Activated T-helper 1 cell treated with anti-CD3 and anti-CD28 coated beads, Interleukin-2, amount 50 U/mL, for 16 hours (primary cell): ENCODE measurements around the gene CBX4.

Source experiments
- DNase-seq, 2 donors: peaks; one replicate each; pipeline ENCODE4 v3.0.0-alpha.2; 2020; ENCODE audit warnings: low read depth in 1 of 2, low spot score in 1 of 2

The CBX4 gene

DNA sequence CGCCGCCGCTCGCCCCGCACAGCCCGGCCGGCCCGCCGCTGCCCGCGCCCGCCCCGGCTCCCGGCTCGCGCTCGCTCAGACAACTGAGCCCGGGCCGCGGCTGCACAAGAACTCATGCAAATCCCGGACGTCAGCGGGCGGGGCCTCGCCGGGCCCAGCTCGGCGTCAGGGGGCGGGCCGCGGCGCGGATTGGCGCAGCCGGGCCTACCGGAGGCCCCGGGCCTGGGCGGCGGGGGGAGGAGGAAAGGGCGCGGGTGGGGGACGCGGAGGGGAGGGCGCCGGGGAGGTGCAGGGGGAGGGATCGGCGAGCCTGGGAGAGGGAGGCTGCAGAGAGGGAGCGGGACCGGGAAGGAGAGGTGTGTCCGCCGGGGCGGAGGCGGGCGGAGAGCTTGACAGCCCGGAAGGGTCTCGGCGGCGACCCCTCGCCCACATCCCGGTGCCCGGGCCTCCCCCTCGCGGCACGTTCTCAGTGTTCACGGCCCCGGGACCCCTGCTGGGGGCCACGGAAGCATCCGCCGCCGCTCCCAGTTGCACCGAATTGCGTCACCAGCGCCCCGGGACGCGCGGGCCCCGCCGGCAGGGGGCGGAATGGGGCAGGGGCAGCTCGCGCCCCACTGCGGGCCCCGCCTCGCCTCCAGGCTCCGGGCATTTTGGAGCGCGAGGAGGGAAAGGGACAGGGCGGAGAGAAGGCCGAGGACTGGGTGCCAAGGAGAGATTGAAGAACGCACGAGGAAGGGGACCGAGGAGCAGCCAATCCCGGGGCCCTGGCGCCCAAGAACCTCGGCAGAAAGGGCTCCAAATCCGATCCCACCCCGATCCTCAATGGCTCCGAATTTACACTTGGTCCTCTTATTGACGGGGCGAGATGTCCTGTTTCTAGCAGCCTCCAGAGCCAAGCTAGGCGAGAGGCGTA is at the start of gene CBX4:
Gene CBX4 (minus strand): TSS at position 85 of the 913 bp plus-strand sequence. CDS start 189 bp downstream, outside the sequence.
- peak; percentile 82 to 86 for DNase-seq

DNA sequence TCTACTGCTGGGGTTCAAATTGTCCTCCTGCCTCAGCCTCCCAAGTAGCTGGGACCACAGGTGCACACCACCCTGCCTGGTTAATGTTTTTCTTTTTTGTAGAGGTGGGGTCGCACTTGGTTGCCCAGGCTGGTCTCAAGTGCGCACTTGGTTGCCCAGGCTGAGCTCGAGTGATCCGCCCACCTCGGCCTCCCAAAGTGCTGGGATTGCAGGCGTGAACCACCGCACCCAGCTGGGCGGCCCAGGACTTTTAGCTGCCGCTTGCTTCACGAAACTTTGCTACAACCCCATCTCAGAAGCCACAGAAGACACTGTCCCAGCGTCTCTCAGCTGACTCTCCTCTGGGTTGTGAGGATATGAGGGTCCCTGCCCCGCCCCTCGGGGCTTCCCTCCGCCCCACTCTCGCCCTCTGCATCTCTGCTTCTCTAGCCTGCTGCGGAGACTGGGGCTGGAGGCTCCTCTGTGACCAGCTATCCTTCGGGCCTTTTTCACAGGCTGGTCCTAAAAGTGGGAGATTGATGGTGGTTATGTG is 48.8 kb upstream of the CBX4 start:
- no peak for DNase-seq

DNA sequence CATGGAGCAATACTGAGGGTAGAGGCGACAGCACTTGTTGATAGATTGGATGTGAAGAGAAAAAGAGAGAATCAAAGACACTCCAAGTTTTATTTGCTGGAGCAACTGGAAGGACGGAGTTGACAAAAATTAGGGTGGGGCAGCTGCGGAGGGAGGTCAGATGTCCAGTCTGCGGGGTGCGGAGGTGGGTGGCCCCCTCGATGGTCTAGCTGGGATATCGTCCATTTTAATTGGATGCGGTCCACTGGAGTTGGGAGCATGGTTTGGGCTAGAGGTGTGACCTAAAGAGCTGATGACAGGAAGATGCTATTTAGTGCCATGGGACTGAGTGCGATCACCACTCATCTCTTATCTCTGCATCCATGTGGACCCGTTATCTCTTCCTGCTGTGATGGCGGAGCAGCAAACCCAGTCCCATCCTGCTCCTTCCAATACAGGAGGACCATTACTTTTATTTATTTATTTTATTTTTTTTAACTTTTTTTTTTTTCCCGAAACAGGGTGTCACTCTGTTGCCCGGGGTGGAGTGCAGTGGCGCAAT is 48.3 kb upstream of the CBX4 start:
- DNase-seq, result no peak

DNA sequence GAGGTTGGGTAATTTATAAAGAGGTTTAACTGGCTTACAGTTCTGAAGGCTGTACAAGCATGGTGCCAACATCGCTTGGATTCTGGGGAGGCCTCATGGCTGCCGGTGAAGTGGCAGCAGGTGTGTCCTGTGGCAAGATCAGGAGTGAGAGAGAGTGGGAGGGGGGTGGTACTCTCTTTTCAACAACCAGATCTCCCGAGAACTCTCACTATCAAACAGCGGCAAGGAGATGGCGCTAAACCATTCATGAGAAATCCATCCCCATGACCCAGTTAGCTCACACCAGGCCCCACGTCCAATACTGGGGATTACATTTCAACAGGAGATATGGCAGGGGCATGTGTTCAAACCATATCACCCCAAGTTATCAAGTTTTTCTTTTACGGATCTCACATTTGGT is 44.0 kb upstream of the CBX4 start:
- DNase-seq, result no peak

DNA sequence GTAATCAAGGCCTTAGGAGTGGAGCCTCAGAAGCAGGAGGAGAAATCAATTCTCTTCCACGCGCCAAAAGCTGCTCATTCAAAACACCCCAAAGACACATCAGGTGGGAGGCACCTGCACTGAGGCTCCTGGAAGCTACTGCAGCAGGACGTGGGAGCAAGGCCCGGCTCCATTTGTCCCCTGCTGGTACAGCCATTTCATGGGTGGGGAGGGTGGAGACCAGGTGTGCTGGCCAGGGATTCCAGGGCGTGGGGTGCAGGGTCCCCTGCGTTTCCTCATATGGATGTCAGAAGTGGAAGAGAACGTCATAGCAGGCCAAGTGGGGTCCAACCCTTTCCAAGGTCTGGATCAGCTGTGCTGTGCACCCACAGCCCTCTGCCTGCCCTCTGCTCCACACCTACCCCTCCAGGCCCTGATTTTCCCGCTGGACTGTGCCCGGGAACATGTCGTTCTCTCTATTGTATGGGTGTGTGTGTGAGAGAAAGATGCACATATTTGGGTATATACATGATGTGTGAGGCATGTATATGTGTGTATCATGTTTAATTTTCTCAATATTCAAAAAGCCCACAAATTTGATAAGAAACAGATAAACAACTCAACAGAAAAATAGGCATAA is 39.2 kb upstream of the CBX4 start:
- DNase-seq, result no peak

DNA sequence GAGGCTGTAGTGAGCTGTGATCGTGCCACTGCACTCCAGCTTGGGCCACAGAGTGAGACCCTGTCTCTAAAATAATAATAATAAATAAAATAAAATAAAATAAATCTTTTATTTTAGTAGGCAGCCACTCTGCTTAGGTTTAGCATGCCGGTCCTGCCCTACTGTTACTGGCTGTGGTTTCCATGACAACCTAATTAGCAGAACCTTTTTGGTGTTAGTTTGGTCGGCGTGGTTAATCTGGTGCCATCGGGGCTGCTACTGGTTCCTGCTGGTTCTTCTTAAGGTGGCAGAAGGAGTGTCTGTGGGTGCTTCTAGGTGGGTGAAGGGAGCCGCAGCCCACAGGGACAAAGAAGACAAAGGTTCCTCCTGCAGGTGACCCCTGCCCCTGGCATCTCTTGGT is 37.8 kb upstream of the CBX4 start:
- DNase-seq, result no peak

DNA sequence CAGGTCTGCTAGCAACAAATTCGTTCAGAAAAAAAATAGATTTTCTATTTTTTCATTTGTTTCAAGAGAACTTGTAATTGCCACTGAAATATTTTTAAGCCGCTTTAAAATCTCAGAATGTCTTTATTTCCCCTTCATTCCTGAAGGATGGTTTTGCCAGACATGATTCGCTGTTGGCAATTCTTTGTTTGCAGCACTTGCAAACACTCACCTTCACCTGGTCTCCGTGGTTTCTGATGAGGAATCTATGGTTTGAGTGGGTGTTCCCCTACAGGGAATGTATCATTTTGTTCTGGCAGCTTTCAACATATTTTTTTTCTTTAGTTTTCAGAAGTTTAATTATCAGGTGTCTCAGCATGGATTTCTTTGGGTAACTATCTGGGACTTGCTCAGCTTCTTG is 36.3 kb upstream of the CBX4 start:
- no peak for DNase-seq

DNA sequence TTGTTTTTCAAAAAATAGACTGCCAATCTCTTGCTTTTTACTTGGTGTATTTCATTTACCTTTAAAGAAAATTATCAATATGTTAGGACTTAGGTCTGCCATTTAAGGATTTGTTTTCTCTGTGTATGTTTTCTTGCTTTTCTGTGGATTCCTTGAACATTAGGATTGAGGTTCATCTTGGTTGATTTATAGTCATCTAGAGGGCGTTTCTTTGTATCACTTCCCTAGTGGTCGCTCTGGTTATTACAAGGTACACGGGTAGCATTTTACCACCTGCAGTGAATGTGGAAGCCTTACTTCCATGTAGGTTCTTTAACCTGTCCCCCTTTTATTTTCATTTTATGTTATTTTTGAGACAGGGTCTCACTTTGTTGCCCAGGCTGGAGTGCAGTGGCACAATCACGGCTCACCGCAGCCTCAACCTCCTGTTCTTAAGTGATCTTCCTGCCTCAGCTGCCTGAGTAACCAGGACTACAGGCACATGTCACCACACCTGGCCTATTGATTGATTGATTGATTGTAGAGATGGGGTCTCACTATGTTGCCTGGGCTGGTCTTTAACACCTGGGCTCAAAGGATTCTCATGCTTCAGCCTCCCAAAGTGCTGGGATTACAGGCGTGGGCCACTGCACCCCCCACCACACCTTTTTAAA is 35.2 kb upstream of the CBX4 start:
- DNase-seq, result no peak

DNA sequence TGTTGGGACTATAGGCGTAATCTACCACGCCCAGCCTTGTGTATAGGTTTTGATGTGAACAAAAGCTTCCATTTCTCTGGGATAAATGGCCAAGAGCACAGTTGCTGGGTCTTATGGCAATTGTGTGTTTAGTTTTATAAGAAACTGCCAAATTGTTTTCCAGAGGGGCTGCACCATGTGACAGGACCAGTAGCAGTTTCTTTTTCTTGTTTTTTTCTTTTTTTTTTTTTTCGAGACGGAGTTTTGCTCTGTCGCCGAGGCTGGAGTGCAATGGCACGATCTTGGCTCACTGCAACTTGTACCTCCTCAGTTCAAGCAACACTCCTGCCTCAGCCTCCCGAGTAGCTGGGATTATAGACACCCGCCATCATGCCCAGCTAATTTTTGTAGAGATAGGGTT is 34.3 kb upstream of the CBX4 start:
- DNase-seq, result no peak

DNA sequence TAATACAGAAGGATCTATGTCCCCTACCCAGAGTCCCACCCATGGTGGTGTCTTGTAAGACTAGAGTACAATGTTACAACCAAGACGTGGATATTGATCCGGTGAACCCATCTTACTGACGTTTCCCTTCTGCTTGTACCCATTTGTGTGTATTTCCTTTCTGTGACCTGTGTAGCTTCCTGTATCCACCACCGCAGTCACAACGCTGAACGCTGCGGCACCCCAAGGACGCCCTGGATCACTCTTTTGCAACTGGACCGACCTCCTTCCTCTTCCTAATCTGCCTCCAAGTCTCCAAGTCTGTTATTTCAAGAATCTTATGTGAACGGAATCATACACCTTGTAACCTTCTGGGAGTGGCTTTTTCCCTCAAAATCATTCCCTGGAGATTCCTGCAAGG is 33.5 kb upstream of the CBX4 start:
- DNase-seq, result no peak

DNA sequence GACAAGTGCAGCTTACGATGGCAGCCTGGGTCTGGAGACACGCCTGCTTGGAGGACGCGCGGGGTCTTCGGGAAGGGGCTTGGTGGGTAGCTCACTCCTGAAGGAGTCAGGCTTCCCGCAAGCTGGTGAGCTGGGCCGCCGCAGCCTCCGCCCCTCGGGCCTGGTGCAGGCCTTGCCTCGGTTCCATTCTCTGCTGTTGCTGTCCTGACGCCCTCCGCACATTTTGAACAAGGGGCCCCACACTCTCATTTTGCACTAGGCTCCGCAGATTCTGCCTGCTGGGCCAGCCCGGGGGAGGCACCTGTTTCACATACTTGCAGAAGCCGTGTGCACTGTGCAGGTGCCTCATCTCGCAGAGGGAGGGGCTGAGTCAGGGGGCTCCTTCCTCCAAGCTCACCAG is 31.9 kb upstream of the CBX4 start:
- no peak for DNase-seq

DNA sequence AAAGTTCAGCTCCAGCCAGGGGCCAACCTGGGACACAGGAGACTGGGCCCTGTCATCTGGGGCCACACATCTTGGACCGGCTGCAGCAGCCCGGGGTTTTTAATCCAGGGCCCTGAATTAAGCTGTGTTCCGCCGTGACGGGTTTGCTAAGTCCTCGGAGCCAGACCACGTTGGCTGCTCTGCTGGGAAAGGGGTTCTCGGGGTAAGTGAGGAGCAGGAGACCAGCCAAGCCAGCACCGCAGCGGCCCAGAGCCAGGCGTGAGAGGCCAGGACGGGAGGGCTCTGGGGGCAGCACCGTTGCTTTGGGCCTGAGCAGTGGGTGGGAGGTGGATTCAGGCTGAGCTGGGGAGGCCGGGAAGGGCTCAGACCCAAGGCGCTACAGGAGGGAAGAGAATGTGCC is 31.3 kb upstream of the CBX4 start:
- no peak for DNase-seq

DNA sequence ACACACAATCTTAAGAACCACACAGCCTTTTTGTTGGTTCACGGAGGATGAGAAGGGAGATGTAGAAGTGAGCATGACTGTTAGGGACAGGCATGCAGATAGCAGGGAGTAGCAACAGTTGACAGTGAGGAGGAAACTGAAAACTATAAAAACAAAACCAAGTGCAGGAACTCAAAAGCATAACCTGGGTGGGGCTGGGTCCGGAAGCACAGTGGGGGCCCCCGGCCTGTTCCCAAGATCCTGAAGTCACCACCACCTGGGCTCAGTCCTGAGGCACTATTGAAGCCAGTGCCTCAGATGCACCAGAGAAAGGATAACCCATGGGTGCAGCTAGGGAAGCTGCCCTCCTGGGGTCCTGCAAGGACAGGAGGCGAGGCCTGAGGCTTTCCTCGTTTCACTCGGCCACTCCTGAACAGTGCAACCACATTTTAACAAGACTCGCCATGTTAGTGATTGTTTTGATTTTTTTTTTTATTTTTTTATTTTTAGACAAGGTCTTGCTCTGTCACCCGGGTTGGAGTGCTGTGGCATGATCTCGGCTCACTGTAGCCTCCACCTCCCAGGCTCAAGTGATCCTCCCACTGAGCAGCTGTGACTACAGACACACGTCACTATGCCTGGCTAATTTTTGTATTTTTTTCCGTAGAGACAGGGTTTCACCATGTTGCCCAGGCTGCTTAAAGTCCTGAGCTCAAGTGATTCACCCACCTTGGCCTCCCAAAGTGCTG is 27.7 kb upstream of the CBX4 start:
- no peak for DNase-seq

DNA sequence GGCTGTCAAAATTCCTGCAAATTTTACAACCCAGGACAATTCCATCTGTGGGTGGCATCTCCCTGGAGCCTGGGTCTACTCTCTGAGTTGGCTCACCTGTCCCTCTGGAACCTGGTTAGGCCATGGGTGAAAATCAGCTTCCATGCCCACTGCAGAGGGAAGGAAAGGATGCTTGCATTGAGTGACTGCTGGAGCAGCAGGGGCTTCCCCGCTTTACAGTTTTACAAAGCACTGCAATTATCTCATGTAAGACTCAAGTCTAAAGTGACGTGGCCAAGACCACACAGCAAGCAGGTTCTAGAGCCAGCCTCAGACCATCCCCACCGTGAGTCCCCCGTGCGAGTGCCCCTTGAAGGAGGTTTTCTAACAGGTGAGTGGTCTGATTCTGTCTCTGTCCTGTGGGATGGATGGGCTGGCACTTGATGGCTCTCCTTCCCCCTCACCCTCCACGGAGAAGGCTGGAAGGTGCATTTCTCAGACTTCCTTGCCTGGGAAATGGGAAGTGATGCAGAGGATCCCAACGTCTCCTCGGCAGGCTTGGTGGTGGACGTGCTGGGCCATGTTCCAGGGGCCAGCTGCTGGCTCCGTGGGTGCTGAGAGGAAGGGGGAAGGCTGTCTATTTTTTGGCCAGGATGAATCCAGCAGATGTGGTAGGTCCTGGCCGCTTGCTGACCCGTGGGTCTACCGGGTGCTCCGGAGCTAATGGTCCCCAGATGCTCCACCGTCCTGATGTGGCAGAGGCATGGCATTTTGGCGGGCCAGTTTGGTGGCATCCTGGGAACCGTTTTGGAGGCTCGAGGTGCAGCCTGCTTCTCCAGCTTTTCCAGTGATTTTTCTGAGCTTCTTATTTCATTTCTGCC is 26.3 kb upstream of the CBX4 start:
- no peak for DNase-seq

DNA sequence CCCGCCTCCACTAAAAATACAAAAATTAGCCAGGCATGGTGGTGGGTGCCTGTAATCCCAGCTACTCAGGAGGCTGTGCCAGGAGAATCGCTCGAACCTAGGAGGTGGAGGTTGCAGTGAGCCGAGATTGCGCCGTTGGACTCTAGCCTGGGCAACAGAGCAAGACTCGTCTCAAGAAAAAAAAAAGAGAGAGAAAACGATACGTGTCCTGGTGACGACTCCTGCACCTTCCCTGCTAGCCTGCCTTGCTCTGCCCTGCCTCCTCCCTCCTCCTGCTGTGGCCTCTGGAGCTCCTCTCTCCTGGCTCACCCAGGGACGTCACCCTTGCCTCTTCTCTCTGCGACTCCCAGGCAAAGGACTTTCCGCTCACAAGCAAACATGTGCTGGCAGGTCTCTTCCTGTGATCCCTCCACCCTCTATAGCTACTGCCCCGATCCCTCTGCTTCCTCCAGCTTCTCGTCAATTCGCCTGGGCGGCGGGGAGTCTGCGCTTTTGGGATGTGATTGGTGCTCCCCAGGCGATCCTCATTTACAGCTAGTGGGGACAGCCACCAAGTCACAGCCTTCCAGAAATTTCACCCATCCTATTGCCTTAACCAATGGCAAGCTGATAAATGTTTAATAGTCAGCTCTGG is 25.5 kb upstream of the CBX4 start:
- no peak for DNase-seq

DNA sequence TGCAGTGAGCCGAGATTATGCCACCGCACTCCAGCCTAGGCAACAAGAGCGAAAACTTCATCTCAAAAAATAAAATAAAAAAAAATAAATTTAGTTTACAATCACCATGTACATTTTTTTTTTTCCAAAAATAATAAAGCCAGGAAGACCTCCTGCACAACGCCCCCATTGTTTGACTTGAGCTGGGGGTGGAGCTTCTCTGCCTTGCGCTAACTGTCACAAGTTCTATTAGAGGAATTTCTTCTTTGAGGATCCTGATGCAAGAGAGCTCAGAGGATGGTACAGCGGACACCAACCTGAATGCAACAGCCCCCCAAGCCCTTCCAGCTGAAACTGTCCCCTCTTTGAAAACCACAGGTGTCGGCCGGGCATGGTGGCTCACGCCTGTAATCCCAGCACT is 24.9 kb upstream of the CBX4 start:
- DNase-seq, result no peak

DNA sequence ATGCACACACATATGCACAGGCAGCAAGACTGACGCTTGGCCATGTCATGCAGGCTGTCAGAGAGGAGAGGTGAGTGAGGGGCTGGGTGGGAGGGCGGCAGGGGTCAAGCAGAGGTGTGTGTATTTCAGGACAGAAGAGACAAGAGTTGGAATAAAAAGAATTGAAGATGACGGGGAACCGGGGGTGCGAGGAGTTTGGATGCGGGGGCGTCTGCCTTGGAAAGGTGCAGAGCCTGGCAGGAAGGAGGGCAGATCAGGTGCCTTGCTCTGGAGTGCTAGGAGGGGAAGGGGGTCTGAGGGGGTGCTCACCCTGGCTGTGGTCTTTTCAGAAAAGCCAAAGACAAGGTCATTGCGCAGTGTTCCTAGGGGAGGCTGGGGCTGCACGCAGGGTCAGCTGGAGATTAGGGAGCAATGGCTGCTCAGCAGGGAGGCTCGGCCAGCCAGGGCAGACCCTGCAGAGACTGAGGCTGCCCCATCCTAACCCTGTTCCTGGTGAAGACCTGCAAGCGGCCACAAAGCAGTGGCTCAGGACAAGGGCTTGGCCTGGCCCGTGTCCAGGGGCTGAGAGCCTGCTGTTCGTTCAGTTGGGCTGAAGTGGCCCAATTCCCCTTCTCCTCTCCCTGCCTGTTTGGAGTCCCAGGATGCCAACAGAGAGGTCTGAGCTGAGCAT is 23.7 kb upstream of the CBX4 start:
- no peak for DNase-seq

DNA sequence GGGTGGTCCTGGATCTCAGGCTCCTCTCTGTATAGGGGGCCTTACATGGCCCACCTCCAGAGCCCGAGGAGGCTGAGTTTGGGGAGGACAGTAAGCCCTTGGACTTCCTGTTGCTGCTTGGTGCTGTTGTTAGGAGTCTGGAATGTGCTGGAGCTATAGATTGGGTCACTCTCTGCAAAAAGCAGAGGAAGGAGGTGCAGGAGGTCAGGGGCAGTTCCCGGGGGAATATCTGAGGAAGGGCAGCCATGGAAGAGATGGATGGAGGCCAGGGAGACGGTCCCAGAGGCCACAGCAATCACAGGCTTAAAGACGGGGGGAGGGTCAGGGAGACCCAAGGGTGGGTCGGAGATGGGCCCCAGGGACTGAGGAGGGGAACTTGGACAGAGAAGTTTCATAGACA is 23.0 kb upstream of the CBX4 start:
- no peak for DNase-seq
